T-helper 2 cell (primary cell): ENCODE measurements around the gene ZNF776.
"Not testable (repeated sequence)": the region's sequence is repeated elsewhere in the genome, so short reads cannot be mapped to it uniquely, and the experiment has no call there.

ENCODE experiments used
- DNase-seq, 5 experiments: peaks; one replicate each; pipeline versions ENCODE4 v3.0.0 to v3.0.0-alpha.2; 2012 to 2022

Gene ZNF776

DNA sequence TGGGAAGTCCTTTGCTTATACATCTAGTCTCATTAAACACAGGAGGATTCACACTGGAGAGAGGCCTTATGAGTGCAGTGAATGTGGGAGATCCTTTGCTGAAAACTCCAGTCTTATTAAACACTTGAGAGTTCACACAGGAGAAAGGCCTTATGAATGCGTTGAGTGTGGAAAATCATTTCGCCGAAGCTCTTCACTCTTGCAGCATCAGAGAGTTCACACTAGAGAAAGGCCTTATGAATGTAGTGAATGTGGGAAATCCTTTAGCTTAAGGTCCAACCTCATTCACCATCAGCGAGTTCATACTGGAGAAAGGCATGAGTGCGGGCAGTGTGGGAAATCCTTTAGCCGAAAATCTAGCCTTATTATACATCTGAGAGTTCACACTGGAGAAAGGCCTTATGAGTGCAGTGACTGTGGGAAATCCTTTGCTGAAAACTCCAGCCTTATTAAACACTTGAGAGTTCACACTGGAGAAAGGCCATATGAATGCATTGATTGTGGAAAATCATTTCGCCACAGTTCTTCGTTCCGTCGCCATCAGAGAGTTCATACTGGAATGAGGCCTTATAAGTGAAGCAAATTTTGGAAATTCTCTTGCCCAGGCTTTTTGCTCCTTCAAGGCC lies 32.7 kb downstream of the ZNF776 start:
- peak in 1 of 5 experiments; percentile 31 for DNase-seq

DNA sequence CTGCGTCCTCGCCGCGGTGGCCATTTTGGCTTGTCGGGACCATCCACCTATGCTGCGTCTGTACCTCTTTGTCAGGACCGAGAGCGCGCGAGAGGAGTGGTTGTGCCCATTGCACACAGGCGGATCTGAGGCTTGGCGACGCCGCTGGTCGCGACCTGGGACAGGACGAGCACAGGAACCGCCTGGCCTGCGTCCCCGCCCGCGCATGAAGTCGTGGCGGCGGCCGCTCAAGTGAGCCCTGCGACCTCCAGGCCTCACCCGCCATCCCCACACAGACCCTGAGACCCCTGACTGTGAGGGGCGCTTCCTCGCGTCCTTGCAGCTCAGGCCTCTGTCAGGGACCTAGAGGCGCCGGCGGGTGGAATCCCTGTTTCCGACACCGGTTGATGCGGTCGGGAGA lies 39.7 kb downstream of the ZNF776 start:
- no peak for DNase-seq

DNA sequence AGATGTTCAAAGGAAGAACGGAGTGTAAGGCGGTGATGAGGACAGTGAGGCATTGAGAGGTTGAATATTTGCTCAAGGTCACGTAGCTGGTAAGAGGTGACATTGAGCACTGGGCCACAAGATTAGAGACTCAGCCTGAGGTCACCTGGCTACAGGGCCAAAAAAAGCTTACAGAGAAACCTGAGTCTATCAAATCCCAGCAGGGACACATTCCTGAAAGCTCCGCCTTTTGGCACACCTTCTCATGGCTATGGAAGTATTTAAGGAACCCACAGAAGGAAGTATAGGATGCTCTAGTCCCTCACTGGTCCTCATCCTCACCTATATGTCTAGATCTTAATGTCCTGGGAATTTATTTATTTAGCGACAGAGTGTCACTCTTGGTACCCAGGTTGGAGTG lies 40.3 kb downstream of the ZNF776 start:
- no peak for DNase-seq

DNA sequence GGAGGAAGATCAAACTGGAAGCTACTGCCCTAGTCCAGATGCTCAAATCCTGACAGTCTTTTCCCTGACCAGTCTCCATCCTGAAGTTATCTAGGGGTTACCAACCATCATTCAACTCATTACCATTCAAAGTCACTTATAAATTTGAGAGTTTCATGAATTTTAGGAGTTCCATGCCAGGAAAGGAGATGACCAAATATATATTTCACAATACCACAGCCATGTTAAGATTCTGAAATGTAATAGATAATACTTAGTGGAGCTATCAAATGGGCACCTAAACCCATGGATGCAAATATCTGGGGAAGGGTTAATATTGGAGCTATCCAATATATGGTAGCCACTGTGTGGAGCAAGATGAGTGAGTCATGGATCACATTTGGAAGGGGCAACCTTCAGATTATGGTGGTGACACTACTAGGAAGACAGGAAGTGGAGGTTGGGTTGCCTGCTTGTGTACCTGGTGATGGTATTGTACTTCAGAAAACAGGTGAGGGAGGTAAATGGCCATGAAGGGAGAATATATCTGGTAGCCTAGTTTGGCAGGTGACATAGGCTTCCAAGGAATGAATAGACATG lies 41.6 kb downstream of the ZNF776 start:
- DNase-seq: no peak

DNA sequence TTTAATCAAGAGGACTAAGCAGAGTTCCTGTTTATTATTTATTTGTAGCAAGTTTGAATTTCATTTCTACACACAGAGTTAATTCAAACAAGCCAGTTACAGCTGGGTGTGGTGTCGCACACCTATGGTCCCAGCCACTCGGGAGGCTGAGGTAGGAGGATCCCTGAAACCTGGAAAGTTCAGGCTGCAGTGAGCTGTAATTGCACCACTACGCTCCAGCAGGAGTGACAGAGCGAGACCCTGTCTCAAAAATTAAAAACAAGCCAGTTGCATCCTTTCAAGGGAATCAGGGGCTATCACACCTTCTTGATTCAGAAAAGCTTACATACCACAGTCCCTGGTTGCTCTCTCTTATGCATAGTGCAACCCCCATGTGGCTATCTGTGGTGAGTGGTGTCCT lies 42.7 kb downstream of the ZNF776 start:
- no peak for DNase-seq

DNA sequence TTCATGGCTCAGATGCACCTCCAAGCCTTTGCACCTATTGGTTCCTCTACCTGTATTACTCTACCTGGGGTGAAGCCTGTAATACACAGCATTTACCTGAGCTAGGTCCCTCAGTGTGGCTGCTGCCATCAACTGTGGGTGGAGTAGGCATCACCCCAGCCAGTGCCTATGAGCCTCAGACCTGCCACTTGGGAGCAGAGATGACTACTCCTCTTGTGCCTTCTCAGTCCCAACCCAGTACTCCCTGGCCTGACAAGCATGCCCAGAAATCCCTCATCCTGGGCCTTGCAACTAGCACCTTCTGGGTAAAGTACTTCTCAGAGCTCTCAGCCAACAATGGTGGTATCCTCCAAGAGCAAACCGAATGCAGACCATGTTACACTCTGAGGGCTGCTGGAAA lies 50.0 kb downstream of the ZNF776 start:
- not testable (repeated sequence) for DNase-seq

DNA sequence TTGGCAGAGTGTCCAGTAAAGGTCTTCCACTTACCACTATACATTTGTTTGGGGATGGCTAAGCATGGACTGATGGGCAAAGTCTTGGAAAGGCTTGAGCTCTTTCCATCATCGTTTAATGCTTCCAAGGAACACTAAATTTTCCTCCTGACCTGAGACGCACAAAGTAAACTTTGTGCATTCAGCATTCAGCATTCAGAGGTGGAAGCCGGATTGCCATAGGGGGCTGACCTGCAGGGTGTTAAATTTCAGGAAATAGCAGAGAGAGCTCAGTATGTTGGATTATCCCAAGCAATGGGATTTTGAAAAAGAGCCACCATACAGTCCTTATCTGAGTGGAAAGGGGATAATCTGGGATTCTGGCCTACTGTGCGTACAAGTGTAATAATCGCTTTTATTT lies 54.1 kb downstream of the ZNF776 start:
- no peak for DNase-seq

DNA sequence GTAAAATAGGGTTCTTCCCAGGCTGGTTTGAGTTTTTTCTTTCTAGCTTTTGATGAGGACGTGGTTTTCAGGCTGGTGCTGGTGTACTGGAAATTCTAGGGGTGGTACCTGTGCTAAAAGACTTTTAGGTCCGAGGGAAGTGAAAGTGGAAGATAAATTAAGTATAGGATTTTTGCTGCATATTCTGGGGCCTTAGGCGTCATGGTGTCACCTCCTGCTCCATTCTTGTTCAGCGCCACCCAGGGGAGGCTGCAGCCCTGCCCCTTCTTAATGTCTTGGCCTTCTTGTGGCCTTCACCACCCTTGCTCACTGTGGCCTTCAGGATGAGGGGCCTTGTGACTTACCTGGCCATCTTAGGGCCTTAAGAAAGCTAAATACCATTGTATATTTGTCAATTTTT lies 55.7 kb downstream of the ZNF776 start:
- DNase-seq: no peak

DNA sequence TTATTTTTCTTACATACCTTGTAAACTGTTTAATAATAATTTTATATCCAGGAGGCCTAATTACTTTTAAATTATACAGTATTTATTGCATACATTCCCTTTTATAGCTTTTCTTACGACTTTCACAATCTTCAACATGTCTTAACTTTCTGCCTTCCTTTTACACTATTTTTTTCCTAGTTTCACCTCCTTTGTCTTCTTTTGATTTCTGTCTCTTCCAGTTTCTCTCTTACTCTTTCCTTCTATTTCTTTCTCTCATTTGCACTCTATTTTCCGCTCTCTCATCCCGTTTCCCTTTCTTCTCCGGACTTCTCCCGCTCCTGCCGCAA lies 56.6 kb downstream of the ZNF776 start:
- DNase-seq: no peak

DNA sequence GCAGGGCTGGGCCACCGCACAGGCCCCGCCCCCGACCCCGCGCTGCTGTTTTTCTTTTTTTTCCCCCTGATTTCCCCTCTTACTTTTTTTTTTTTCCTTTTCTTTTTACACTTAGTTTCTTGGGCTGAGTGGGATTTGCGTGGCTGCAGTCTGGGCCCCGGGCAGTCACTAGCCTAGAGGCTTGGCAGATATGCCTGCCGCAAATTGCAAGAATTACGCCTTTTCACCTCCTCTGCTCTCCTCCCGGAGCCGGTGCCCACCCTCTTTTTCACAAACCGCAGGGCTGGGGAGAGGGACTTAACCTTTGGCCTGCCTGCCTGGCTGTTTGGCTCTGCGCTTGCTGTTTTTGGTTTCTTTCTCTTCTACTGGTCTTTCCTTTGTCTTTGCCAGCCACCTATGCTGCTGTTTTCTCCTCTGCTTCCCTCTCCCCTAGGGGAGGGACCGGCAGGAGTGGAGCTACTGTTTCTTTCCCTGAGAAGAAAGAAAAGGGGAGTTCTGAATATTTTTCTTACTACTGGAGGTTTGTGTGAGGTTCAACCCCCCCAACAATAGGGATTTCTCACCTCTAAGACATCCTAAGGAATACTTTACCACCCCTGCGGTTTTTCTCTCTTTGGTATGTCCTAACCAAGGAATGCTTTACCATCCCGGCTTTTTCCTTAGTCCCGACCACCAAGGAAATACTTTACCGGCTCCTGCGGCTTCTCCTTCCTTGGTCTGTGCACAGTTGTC lies 57.1 kb downstream of the ZNF776 start:
- no peak for DNase-seq

DNA sequence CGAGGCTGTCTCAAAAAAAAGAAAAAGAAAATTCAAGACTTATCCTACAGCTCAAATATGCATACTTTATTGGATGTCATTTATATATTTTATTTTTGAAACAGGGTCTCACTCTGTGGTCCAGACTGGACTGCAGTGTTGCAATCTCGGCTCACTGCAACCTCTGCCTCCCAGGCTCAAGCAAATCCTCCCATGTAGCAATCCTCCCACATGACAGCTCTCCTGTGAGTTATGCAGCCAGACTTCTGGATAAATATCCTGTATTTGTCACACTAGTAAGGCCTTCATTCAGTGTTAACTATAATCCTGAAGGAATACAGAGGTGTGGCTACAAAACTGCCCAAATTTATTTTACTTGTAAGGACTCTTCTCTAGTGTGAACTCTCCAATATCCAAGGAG lies 60.9 kb downstream of the ZNF776 start:
- DNase-seq: no peak
